Astrocyte (in vitro differentiated cells and primary cell): ENCODE results near the gene CEMP1. TPM values are rescaled to one million over a fixed set of nuclear protein-coding genes. Genes with fewer than 3 reads are reported as not detected.

Experiments used
- DNase-seq: peaks from one replicate; pipeline ENCODE4 v3.0.0-alpha.2; 2010; ENCODE audit warnings: low read depth
- FAIRE-seq: peaks from 2 replicates; lab custom pipeline; 2011; peaks lifted over from hg19 to GRCh38; lab: Jason Lieb, UNC
- H2AFZ ChIP-seq: 2 replicates; pipeline ENCODE4 v1.6.0; 2012; ENCODE audit warnings: low read depth, low read length, inconsistent platforms
- H3K27ac ChIP-seq: 2 replicates; pipeline ENCODE4 v1.5.1; 2011; ENCODE audit warnings: low read depth, low read length, inconsistent platforms
- H3K27me3 ChIP-seq: 2 replicates; pipeline ENCODE4 v1.6.0; 2011; ENCODE audit warnings: low read length, inconsistent platforms; ENCODE audit not compliant: insufficient read depth
- H3K36me3 ChIP-seq: 2 replicates; pipeline ENCODE4 v1.5.1; 2011; ENCODE audit warnings: low read length, inconsistent platforms; ENCODE audit not compliant: insufficient read depth
- H3K4me1 ChIP-seq: 2 replicates; pipeline ENCODE4 v1.5.1; 2011; ENCODE audit warnings: low read length, inconsistent platforms; ENCODE audit not compliant: insufficient read depth
- H3K4me2 ChIP-seq: 2 replicates; pipeline ENCODE4 v1.6.0; 2012; ENCODE audit warnings: low read length, inconsistent platforms
- H3K4me3 ChIP-seq: 2 replicates; pipeline ENCODE4 v1.5.1; 2011; ENCODE audit warnings: low read depth, mild to moderate bottlenecking, low read length, inconsistent platforms; ENCODE audit not compliant: insufficient read depth
- H3K79me2 ChIP-seq: 2 replicates; pipeline ENCODE4 v1.6.0; 2012; ENCODE audit warnings: mild to moderate bottlenecking, low read length, inconsistent platforms; ENCODE audit not compliant: insufficient read depth
- H3K9ac ChIP-seq: 2 replicates; pipeline ENCODE4 v1.6.0; 2012; ENCODE audit warnings: mild to moderate bottlenecking, low read length, inconsistent platforms
- H3K9me3 ChIP-seq: 2 replicates; pipeline ENCODE4 v1.5.1; 2012; ENCODE audit warnings: low read depth, mild to moderate bottlenecking, low read length, inconsistent platforms; ENCODE audit not compliant: insufficient read depth
- H4K20me1 ChIP-seq: 2 replicates; pipeline ENCODE4 v1.6.0; 2012; ENCODE audit warnings: low read length, inconsistent platforms; ENCODE audit not compliant: insufficient read depth
- H3K27ac Mint-ChIP-seq: one replicate; pipeline ENCODE4 v1.8.0; 2021; ENCODE audit warnings: mild to moderate bottlenecking, mixed read lengths; ENCODE audit not compliant: unreplicated experiment
- H3K27me3 Mint-ChIP-seq: one replicate; pipeline ENCODE4 v1.8.0; 2021; ENCODE audit warnings: low read depth, mixed read lengths; ENCODE audit not compliant: unreplicated experiment
- H3K36me3 Mint-ChIP-seq: one replicate; pipeline ENCODE4 v1.8.0; 2021; ENCODE audit warnings: low read depth, mixed read lengths; ENCODE audit not compliant: unreplicated experiment
- H3K4me1 Mint-ChIP-seq: one replicate; pipeline ENCODE4 v1.8.0; 2021; ENCODE audit warnings: low read depth, mixed read lengths; ENCODE audit not compliant: unreplicated experiment
- H3K4me3 Mint-ChIP-seq: one replicate; pipeline ENCODE4 v1.8.0; 2021; ENCODE audit warnings: mild to moderate bottlenecking, moderate library complexity, mixed read lengths; ENCODE audit not compliant: unreplicated experiment
- H3K9me3 Mint-ChIP-seq: one replicate; pipeline ENCODE4 v1.8.0; 2021; ENCODE audit warnings: mild to moderate bottlenecking, mixed read lengths; ENCODE audit not compliant: unreplicated experiment
- EZH2 ChIP-seq: IDR thresholded peaks from 2 replicates; pipeline ENCODE4 v1.6.1; 2012; ENCODE audit warnings: mild to moderate bottlenecking, low read length, inconsistent platforms; ENCODE audit not compliant: insufficient read depth
- total RNA-seq: library from RNA; stranded (reverse); gene quantifications from 2 replicates; pipeline ENCODE4 v1.2.1, GENCODE V29; 2021
- TF ChIP-seq, protein P1 (sequence below): IDR thresholded peaks from 2 replicates; pipeline ENCODE4 v1.5.1; 2011; ENCODE audit warnings: low read depth, mild to moderate bottlenecking, inconsistent platforms, low read length, moderate library complexity; ENCODE audit not compliant: insufficient read depth

The CEMP1 gene
- total RNA-seq, 1 donor from 2014 or later, result not detected

DNA sequence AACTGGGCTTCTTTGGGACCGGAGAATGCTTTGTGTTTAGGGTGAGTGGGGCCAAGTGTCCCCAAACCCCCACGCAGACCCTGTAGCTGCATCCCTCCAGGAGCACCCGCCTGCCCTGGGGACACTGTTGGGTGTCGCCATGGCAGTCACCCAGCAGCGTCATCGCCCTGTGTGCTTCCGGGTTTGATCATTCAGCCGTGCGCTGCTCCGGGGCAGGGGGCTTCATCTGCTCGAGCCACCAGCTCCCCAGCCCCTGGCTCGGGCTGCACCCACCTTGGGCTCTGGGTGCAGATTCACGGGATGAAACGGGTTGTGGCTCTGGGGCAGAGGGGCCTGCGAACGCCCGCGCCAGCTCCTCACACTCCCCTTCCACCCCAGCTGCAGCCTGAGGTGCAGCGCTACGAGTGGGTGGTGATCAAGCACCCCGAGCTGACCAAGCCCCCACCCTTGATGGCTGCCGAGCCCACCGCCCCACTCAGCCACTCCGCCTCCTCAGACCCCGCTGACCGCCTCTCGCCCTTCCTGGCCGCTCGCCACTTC lies 31.2 kb downstream of the CEMP1 start:
- no peak for FAIRE-seq
- peaks cover 8% of the 10 kb centered on the region for H3K4me1 Mint-ChIP-seq

DNA sequence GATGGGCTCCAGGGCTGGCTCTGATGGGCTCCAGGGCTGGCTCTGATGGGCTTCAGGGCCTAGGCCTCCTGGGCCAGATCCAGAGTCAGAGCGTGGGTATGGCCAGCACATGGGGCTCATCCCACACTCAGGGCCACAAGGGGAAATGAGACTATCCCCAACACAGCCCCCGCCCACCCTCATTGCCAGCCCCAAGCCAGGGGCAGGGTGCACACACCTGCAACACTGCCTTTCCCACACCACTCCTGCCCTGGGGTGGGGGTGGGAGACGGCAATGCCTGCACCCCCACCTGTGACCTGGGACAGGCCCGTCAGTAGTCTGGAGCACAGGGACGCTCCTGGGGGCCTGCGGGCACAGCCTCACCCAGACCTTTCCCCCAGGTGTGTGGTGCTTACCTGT lies 31.8 kb downstream of the CEMP1 start:
- H3K36me3 Mint-ChIP-seq, result peaks cover 5% of the 10 kb centered on the region
- peaks cover 8% of the 10 kb centered on the region for H3K4me1 Mint-ChIP-seq
- H3K27ac Mint-ChIP-seq, result no peak overlapping the region
- FAIRE-seq, result no peak
- Histone ChIP-seq H3K79me2 (no peaks in the 10 kb centered on the region), H3K9me3 (no peaks in the 10 kb centered on the region), H3K27ac (no peak overlapping the region), H2AFZ (no peak overlapping the region), H3K4me3 (no peak overlapping the region), H3K27me3 (no peaks in the 10 kb centered on the region), H3K36me3 (no peaks in the 10 kb centered on the region), H4K20me1 (peaks cover 19% of the 10 kb centered on the region), H3K9ac (no peak overlapping the region), H3K4me1 (peaks cover 12% of the 10 kb centered on the region), H3K4me2 (no peak overlapping the region)
- TF ChIP-seq, protein P1, sequence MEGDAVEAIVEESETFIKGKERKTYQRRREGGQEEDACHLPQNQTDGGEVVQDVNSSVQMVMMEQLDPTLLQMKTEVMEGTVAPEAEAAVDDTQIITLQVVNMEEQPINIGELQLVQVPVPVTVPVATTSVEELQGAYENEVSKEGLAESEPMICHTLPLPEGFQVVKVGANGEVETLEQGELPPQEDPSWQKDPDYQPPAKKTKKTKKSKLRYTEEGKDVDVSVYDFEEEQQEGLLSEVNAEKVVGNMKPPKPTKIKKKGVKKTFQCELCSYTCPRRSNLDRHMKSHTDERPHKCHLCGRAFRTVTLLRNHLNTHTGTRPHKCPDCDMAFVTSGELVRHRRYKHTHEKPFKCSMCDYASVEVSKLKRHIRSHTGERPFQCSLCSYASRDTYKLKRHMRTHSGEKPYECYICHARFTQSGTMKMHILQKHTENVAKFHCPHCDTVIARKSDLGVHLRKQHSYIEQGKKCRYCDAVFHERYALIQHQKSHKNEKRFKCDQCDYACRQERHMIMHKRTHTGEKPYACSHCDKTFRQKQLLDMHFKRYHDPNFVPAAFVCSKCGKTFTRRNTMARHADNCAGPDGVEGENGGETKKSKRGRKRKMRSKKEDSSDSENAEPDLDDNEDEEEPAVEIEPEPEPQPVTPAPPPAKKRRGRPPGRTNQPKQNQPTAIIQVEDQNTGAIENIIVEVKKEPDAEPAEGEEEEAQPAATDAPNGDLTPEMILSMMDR, result no peak
- no peak for TF ChIP-seq EZH2
- no peaks in the 10 kb centered on the region for H3K9me3 Mint-ChIP-seq
- H3K4me3 Mint-ChIP-seq, result no peak overlapping the region
- no peaks in the 10 kb centered on the region for H3K27me3 Mint-ChIP-seq
- no peak for DNase-seq

More for the DNA sequence above, 31.2 kb downstream of the CEMP1 start:
- H3K36me3 ChIP-seq, result no peaks in the 10 kb centered on the region
- no peak for TF ChIP-seq EZH2
- TF ChIP-seq, protein P1, result no peak
- no peak overlapping the region for H3K4me2 ChIP-seq
- peaks cover 19% of the 10 kb centered on the region for H4K20me1 ChIP-seq
- H3K27me3 ChIP-seq, result no peaks in the 10 kb centered on the region
- H3K27me3 Mint-ChIP-seq, result no peaks in the 10 kb centered on the region
- H3K79me2 ChIP-seq, result no peaks in the 10 kb centered on the region
- peaks cover 5% of the 10 kb centered on the region for H3K36me3 Mint-ChIP-seq
- no peak overlapping the region for H2AFZ ChIP-seq
- no peaks in the 10 kb centered on the region for H3K9me3 ChIP-seq
- no peak overlapping the region for H3K4me3 ChIP-seq
- no peak overlapping the region for H3K4me3 Mint-ChIP-seq
- H3K27ac ChIP-seq, result no peak overlapping the region
- peaks cover 12% of the 10 kb centered on the region for H3K4me1 ChIP-seq
- no peak overlapping the region for H3K27ac Mint-ChIP-seq
- no peak for DNase-seq
- no peak overlapping the region for H3K9ac ChIP-seq
- no peaks in the 10 kb centered on the region for H3K9me3 Mint-ChIP-seq

DNA sequence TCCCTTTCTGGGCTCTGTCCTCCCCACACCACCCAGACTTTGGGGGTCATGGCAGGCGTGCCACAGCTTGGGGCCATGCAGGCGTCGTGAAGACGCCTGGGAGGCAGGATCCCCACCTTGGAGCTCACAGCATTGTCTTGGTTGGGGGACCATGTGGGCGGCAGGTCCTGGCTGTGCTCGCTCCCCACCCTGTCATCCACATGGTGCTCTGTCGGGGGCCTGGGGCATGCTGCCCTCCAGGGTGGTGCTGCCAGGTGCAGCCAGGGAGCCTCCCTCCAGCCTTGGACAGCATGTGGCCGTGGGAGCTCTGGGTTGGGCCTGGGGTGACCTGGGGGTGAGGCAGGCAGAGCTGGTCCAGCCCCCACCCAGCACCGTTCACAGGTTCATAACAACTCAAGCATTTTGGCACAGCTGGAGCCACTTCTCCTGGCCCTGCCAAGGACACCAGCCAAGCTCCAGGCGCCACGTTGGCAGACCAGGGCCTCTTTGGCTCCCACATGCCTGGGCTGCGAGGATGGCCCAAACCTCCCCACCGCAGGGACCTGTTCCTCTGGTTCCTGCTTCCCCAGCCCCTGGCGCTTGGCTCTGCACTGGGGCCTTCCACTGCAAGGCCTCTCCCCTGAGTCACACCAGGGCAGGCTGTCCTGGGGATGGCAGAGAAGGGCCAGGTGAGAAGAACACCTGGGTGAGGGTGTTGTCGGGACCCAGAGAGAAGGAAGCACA lies 32.5 kb downstream of the CEMP1 start:
- Mint-ChIP-seq H3K36me3 (peaks cover 5% of the 10 kb centered on the region), H3K9me3 (no peaks in the 10 kb centered on the region), H3K27ac (no peak overlapping the region), H3K27me3 (no peaks in the 10 kb centered on the region), H3K4me1 (peaks cover 8% of the 10 kb centered on the region), H3K4me3 (no peak overlapping the region)
- Histone ChIP-seq H3K9ac (no peak overlapping the region), H3K36me3 (no peaks in the 10 kb centered on the region), H3K27ac (no peak overlapping the region), H3K4me2 (no peak overlapping the region), H3K9me3 (no peaks in the 10 kb centered on the region), H3K27me3 (no peaks in the 10 kb centered on the region), H2AFZ (no peak overlapping the region), H3K4me1 (peaks cover 12% of the 10 kb centered on the region), H3K79me2 (no peaks in the 10 kb centered on the region), H4K20me1 (peaks cover 19% of the 10 kb centered on the region), H3K4me3 (no peak overlapping the region)
- DNase-seq (no peak), FAIRE-seq (no peak)
- TF ChIP-seq, protein P1, result no peak
- no peak for TF ChIP-seq EZH2
